DND-41 (cell line): Measurements from ENCODE around the gene XRCC4.
A peak's percentile ranks its signal among the peaks of the same experiment; 100 is the strongest.

Source experiments
- ATAC-seq: fragments of 200-7000 bp; cut with Tn5 transposase; 3 replicates; pipeline ENCODE4 v1.9.1; 2021; ENCODE audit warnings: low read depth; ENCODE audit not compliant: insufficient read depth
- DNase-seq: peaks from one replicate; pipeline ENCODE4 v3.0.0-alpha.2; 2020
- H2AFZ ChIP-seq: 2 replicates; pipeline ENCODE4 v1.6.0; 2012; ENCODE audit warnings: low read depth, low read length
- H3K27ac ChIP-seq: 2 replicates; pipeline ENCODE4 v1.5.1; 2012; ENCODE audit warnings: low read length, inconsistent platforms
- H3K27me3 ChIP-seq: fragments of 200-600 bp; sonication (generic); 2 replicates; pipeline ENCODE4 v1.6.0; 2012; ENCODE audit warnings: low read length, mild to moderate bottlenecking, inconsistent platforms; ENCODE audit not compliant: insufficient read depth, poor library complexity
- H3K36me3 ChIP-seq: 2 replicates; pipeline ENCODE4 v1.5.1; 2012; ENCODE audit warnings: low read length, inconsistent platforms; ENCODE audit not compliant: insufficient read depth
- H3K4me1 ChIP-seq: 2 replicates; pipeline ENCODE4 v1.5.1; 2012; ENCODE audit warnings: mild to moderate bottlenecking, low read length; ENCODE audit not compliant: insufficient read depth
- H3K4me2 ChIP-seq: 2 replicates; pipeline ENCODE4 v1.6.0; 2012; ENCODE audit warnings: mild to moderate bottlenecking, moderate library complexity, low read length, inconsistent platforms; ENCODE audit not compliant: insufficient read depth
- H3K4me3 ChIP-seq, 2 experiments: fragments of 200-600 bp in 1 of 2; shearing (Covaris generic) in 1 of 2; 2 replicates each; pipeline ENCODE4 v1.5.1; 2012 to 2016; ENCODE audit warnings: inconsistent platforms in 2 of 2, low read length in 2 of 2, mild to moderate bottlenecking in 2 of 2, low read depth in 1 of 2, moderate library complexity in 1 of 2
- H3K79me2 ChIP-seq: 2 replicates; pipeline ENCODE4 v1.6.0; 2012; ENCODE audit warnings: low read length, inconsistent platforms; ENCODE audit not compliant: insufficient read depth
- H3K9ac ChIP-seq: 2 replicates; pipeline ENCODE4 v1.6.0; 2012; ENCODE audit warnings: low read depth, mild to moderate bottlenecking, inconsistent platforms, low read length, moderate library complexity
- H3K9me3 ChIP-seq: 2 replicates; pipeline ENCODE4 v1.5.1; 2012; ENCODE audit warnings: low read length, moderate library complexity, mild to moderate bottlenecking, inconsistent platforms; ENCODE audit not compliant: insufficient read depth, severe bottlenecking
- H4K20me1 ChIP-seq: 2 replicates; pipeline ENCODE4 v1.6.0; 2012; ENCODE audit warnings: low read length; ENCODE audit not compliant: insufficient read depth
- CTCF ChIP-seq: IDR thresholded peaks from 2 replicates; pipeline ENCODE4 v1.5.1; 2012; ENCODE audit warnings: borderline replicate concordance, low read length, moderate library complexity, mild to moderate bottlenecking; ENCODE audit not compliant: poor library complexity, severe bottlenecking; ENCODE audit errors: extremely low read depth
- EZH2 ChIP-seq: IDR thresholded peaks from 3 replicates; pipeline ENCODE4 v1.6.1; 2012; ENCODE audit warnings: borderline replicate concordance, low read depth, mild to moderate bottlenecking, moderate library complexity, low read length, inconsistent platforms; ENCODE audit not compliant: severe bottlenecking

The XRCC4 gene

DNA sequence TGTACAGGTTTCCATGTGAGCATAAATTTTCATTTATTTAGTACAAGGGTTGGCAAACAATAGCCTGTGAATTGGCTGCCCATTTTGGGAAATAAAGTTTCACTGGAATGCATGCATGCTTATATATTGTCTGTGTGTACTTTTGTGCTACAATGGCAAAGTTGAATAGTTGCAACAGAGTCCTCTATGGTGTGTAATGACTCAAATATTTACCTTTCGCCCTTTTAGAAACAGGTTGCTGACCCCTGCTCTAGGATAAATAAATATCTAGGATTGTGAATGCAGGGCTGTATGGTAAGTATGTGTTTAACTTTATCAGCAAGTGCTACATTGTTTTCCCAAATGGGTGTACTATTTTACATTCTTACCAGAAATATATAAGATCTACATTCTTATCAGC is 47.2 kb downstream of the XRCC4 start:
- Histone ChIP-seq H3K27me3 (no peaks in the 10 kb centered on the region), H3K79me2 (no peaks in the 10 kb centered on the region)

DNA sequence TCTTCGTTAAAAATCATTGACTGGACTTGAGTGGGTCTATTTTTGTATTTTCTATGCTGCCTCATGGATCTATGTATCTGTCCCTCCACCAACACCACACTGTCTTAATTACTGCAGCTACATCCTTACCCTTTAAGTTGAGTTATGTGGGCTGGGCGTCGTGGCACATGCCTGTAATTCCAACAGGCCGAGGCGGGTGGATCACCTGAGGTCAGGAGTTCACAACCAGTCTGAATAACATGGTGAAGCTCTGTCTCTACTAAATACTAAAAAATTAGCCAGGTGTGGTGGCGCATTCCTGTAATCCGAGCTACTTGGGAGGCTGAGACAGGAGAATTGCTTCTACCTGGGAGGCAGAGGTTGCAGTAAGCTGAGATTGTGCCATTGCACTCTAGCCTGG is 48.2 kb downstream of the XRCC4 start:
- no peak overlapping the region for H2AFZ ChIP-seq
- peaks cover 10% of the 10 kb centered on the region for H3K9me3 ChIP-seq
- DNase-seq (no peak), ATAC-seq (no peak)
- H3K4me3 ChIP-seq: no peak overlapping the region
- H3K27ac ChIP-seq: no peak overlapping the region
- H3K79me2 ChIP-seq: no peaks in the 10 kb centered on the region
- no peaks in the 10 kb centered on the region for H4K20me1 ChIP-seq
- TF ChIP-seq EZH2: no peak
- no peak for TF ChIP-seq CTCF
- H3K4me1 ChIP-seq: no peaks in the 10 kb centered on the region
- H3K4me2 ChIP-seq: no peak overlapping the region
- peaks cover 16% of the 10 kb centered on the region; the same call in 1 of the 2 replicates for H3K36me3 ChIP-seq
- no peaks in the 10 kb centered on the region for H3K27me3 ChIP-seq
- H3K9ac ChIP-seq: no peak overlapping the region

More for the DNA sequence above, 47.2 kb downstream of the XRCC4 start:
- TF ChIP-seq CTCF: no peak
- TF ChIP-seq EZH2: no peak
- peaks cover 19% of the 10 kb centered on the region; the same call in 1 of the 2 replicates for H3K36me3 ChIP-seq
- no peak overlapping the region for H3K9ac ChIP-seq
- H2AFZ ChIP-seq: no peak overlapping the region
- H3K4me1 ChIP-seq: no peaks in the 10 kb centered on the region
- H3K4me3 ChIP-seq: no peak overlapping the region
- no peak overlapping the region for H3K27ac ChIP-seq
- ATAC-seq (no peak), DNase-seq (no peak)
- H4K20me1 ChIP-seq: no peaks in the 10 kb centered on the region
- peaks cover 10% of the 10 kb centered on the region for H3K9me3 ChIP-seq
- no peak overlapping the region for H3K4me2 ChIP-seq

GRCh38 chr5:83126501-83126900 is 49.2 kb downstream of the XRCC4 start:
- Histone ChIP-seq H3K36me3 (peaks cover 16% of the 10 kb centered on the region; the same call in 1 of the 2 replicates), H3K9me3 (peaks cover 10% of the 10 kb centered on the region), H3K4me3 (no peak overlapping the region), H3K79me2 (no peaks in the 10 kb centered on the region), H4K20me1 (no peaks in the 10 kb centered on the region), H3K4me1 (no peaks in the 10 kb centered on the region), H2AFZ (no peak overlapping the region), H3K4me2 (no peak overlapping the region), H3K9ac (no peak overlapping the region), H3K27ac (no peak overlapping the region), H3K27me3 (no peaks in the 10 kb centered on the region)
- DNase-seq (no peak), ATAC-seq (no peak)
- TF ChIP-seq EZH2 (no peak), CTCF (no peak)

DNA sequence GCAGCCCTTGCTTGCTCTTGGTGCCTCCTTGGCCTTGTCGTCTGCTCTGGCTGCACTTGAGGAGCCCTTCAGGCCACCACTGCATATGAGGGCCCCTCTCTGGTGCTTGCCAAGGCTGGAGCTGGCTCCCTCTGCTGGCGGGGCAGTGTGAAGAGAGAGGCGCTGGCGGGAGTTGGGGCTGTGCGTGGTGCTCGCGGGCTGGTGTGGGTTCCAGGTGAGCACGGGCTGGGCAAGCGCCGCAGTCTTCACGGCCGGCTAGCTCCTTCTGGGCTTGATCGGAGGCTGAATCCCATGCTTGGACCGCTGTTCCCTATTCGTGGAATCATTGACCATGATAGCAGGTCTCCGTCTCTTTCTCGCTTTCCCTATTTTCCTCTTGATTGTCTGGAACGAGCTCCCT is 56.5 kb downstream of the XRCC4 start:
- DNase-seq (no peak), ATAC-seq (no peak)
- TF ChIP-seq CTCF: peak; percentile 14
- no peak for TF ChIP-seq EZH2
- peaks cover 18% of the 10 kb centered on the region for H3K36me3 ChIP-seq
- H3K4me3 ChIP-seq: no peak overlapping the region
- H4K20me1 ChIP-seq: no peaks in the 10 kb centered on the region
- H3K27ac ChIP-seq: no peak overlapping the region
- peaks cover 2% of the 10 kb centered on the region for H3K9me3 ChIP-seq
- no peaks in the 10 kb centered on the region for H3K79me2 ChIP-seq
- H3K4me2 ChIP-seq: no peak overlapping the region
- H3K9ac ChIP-seq: no peak overlapping the region
- H3K4me1 ChIP-seq: no peaks in the 10 kb centered on the region
- H3K27me3 ChIP-seq: no peaks in the 10 kb centered on the region
- no peak overlapping the region for H2AFZ ChIP-seq
